Sigmoid colon (tissue), 4 donors: Measurements from ENCODE around the gene CC2D2A.

Experiments used
- EP300 ChIP-seq, 4 donors: sonication (generic); formaldehyde crosslinking; IDR thresholded peaks; one replicate each; pipeline ENCODE4 v1.6.1; 2017; ENCODE audit warnings: antibody characterized with exemption in 4 of 4
- POLR2A ChIP-seq, 2 donors: fragments of 450-650 bp; IDR thresholded peaks; one replicate each; pipeline ENCODE4 v1.6.1; 2016; ENCODE audit warnings: antibody characterized with exemption in 2 of 2, mild to moderate bottlenecking in 2 of 2, moderate library complexity in 2 of 2
- TF ChIP-seq, protein P1 (sequence below), 4 experiments: fragments of 450-650 bp in 3 of 4; fragments of 200-600 bp in 1 of 4; IDR thresholded peaks; one replicate each; pipeline ENCODE4 v1.5.1; 2016 to 2019; ENCODE audit warnings: antibody characterized with exemption in 4 of 4, mild to moderate bottlenecking in 3 of 4, moderate library complexity in 2 of 4

DNA sequence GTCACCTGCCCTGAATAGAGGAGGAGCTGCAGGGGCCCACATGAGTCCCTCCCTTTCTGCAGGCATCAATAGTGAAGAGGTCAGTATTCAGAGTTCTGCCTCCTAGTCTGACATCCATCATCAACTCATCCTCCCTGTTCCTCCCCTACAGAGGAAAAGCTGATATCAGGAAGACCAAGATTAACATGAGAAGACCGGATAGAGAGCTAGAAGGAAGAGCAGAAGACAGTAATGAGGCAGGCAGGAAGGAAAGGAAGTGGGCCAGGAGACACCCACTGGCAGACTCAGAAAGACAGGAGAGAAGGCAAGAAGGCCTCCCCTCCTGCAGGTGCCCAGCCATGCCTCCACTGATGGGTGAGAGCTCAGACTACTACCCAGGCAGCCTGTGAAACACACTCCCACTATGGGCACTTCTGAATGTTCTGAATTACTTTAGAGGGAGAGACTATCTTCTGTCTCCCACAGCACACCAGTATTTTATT lies 74.6 kb downstream of the CC2D2A start:
- TF ChIP-seq POLR2A (IDR thresholded peaks at IDR 0.05), result no peak
- TF ChIP-seq, protein P1, sequence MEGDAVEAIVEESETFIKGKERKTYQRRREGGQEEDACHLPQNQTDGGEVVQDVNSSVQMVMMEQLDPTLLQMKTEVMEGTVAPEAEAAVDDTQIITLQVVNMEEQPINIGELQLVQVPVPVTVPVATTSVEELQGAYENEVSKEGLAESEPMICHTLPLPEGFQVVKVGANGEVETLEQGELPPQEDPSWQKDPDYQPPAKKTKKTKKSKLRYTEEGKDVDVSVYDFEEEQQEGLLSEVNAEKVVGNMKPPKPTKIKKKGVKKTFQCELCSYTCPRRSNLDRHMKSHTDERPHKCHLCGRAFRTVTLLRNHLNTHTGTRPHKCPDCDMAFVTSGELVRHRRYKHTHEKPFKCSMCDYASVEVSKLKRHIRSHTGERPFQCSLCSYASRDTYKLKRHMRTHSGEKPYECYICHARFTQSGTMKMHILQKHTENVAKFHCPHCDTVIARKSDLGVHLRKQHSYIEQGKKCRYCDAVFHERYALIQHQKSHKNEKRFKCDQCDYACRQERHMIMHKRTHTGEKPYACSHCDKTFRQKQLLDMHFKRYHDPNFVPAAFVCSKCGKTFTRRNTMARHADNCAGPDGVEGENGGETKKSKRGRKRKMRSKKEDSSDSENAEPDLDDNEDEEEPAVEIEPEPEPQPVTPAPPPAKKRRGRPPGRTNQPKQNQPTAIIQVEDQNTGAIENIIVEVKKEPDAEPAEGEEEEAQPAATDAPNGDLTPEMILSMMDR (IDR thresholded peaks at IDR 0.05), result no peak
- TF ChIP-seq EP300 (IDR thresholded peaks at IDR 0.05), result no peak
